Measurements from ENCODE around the gene RBM14. TPM values are rescaled to one million over a fixed set of nuclear protein-coding genes. Genes with fewer than 3 reads are reported as not detected.

The RBM14 gene
- total and polyA plus RNA-seq, 2 donors (not counting 3 experiments of a cell fraction or from before 2014, with no cell fraction given) = 44.0 to 104 TPM

DNA sequence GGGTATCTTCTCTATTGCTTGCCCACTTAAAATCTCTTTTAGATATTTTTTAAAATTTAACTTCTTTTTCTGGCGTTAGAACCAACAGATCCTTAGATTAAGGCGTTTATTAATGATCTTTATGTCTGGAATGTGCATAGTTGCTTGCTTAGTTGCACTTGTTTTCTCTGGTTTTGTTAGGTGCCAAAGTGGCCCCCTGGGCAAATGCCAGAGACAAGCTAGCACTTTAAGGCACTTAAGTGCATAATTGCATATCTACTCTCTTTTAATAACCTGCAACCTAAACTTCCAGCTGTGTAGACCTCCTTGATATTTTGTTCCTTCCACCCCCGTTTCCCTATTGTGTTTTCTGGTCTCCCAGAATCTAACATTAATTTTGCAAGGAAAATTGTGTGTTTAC, 25.4 kb downstream of the RBM14 start:
- BruUV-seq (replicated peaks) = no TSS peak
- H3K79me2 ChIP-seq (ENCODE audit: control insufficient read depth, insufficient read depth, low read length) = peaks cover 92% of the 10 kb centered on the region
- peak overlapping the region; percentile 90 for H3K4me2 ChIP-seq (ENCODE audit: insufficient read depth, low read length)
- H3K4me1 ChIP-seq (ENCODE audit: control insufficient read depth, extremely low read depth, insufficient read depth, low read length) = peaks cover 45% of the 10 kb centered on the region
- FAIRE-seq (no peak), DNase-seq (ENCODE audit: low read depth, low spot score) (no peak)
- H3K4me3 ChIP-seq (replicated peaks in 1 of 3; ENCODE audit: insufficient read depth in 1 of 3, low read depth in 1 of 3, low read length in 3 of 3) = peak overlapping the region in 2 of 3 experiments; percentile 13 to 71
- H3K9ac ChIP-seq (replicated peaks; ENCODE audit: extremely low read depth, insufficient read depth, low read length) = no peak overlapping the region
- TF ChIP-seq, protein P1, sequence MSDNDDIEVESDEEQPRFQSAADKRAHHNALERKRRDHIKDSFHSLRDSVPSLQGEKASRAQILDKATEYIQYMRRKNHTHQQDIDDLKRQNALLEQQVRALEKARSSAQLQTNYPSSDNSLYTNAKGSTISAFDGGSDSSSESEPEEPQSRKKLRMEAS (IDR thresholded peaks at IDR 0.05; ENCODE audit: insufficient read depth, insufficient read length) = no peak
- peaks cover 35 to 40% of the 10 kb centered on the region in 2 experiments for H3K36me3 ChIP-seq (ENCODE audit: control insufficient read depth in 2 of 2, extremely low read depth in 1 of 2, insufficient read depth in 2 of 2, low read length in 2 of 2)
- peaks cover 38% of the 10 kb centered on the region for H4K20me1 ChIP-seq (replicated peaks; ENCODE audit: control insufficient read depth, extremely low read depth, insufficient read depth, low read length)
- H3K9me3 ChIP-seq (replicated peaks; ENCODE audit: control insufficient read depth, insufficient read depth, low read length) = no peaks in the 10 kb centered on the region
- ChIA-PET POLR2A (no interaction called here), CTCF (interaction anchor here (1.5 kb wide), 1 partner anchor 49 kb away, joined by 3 read pairs; the partner anchor contains the start of genes CCDC87 and CCS)
- no peaks in the 10 kb centered on the region for H3K27me3 ChIP-seq (ENCODE audit: control insufficient read depth in 2 of 2, insufficient read depth in 2 of 2, low read length in 2 of 2)
- intact Hi-C loops (cut with micrococcal nuclease) = no loop called here
- dilution Hi-C loops (cut with MboI; ENCODE audit: extremely low pct_ligation_motif_present, low sequenced_read_pairs) = no loop called here
- no peak overlapping the region for H3K27ac ChIP-seq (ENCODE audit: insufficient read depth, low read depth, low read length)
- no peaks in the 10 kb centered on the region for H3K9me1 ChIP-seq (replicated peaks; ENCODE audit: control insufficient read depth, extremely low read depth, insufficient read depth, low read length)
- H2AFZ ChIP-seq (ENCODE audit: low read depth, low read length) = no peak overlapping the region

DNA sequence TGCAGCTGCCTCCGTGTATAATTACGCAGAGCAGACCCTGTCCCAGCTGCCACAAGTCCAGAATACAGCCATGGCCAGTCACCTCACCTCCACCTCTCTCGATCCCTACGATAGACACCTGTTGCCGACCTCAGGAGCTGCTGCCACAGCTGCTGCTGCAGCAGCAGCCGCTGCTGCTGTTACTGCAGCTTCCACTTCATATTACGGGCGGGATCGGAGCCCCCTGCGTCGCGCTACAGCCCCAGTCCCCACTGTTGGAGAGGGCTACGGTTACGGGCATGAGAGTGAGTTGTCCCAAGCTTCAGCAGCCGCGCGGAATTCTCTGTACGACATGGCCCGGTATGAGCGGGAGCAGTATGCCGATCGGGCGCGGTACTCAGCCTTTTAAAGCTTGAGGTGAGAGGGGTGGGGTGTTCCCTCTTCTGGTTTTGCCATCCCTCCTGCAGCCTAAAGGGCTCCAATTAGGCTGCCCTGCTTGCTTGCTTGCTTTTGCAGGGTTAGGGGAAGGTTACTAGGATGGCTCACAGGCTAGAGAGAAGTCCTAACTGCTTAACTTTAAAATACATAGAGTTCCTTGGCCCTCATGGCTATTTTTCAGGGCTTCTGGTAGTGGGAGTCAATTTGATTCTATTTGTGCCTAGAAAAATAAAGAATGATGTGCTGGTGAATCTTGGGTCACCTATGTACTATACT, 27.5 kb downstream of the RBM14 start:
- H3K9me1 ChIP-seq (replicated peaks; ENCODE audit: control insufficient read depth, extremely low read depth, insufficient read depth, low read length) = no peaks in the 10 kb centered on the region
- TF ChIP-seq POLR2AphosphoS5 (IDR thresholded peaks at IDR 0.05; ENCODE audit: insufficient read depth, low read depth, low read length) = no peak
- no peak for TF ChIP-seq FOS (IDR thresholded peaks at IDR 0.05; ENCODE audit: borderline replicate concordance, insufficient read depth, low read length)
- TF ChIP-seq, protein P1 (IDR thresholded peaks at IDR 0.05; ENCODE audit: insufficient read depth, insufficient read length) = no peak
- no peak for TF ChIP-seq GATA2 (IDR thresholded peaks at IDR 0.05; ENCODE audit: insufficient read depth, insufficient read length, low read depth, low read length)
- no peak for TF ChIP-seq POLR2A (IDR thresholded peaks at IDR 0.05; ENCODE audit: low read depth, low read length)
- TF ChIP-seq EZH2 (IDR thresholded peaks at IDR 0.05; ENCODE audit: borderline replicate concordance, low read depth, low read length, severe bottlenecking) = no peak
- TF ChIP-seq JUN (IDR thresholded peaks at IDR 0.05; ENCODE audit: borderline replicate concordance, insufficient read depth, insufficient read length, low read depth) = no peak
- no peak for TF ChIP-seq CTCF (IDR thresholded peaks at IDR 0.05; ENCODE audit: extremely low read depth in 1 of 2, insufficient read depth in 1 of 2, low read depth in 1 of 2, low read length in 2 of 2)
- TF ChIP-seq MYC (IDR thresholded peaks at IDR 0.05; ENCODE audit: low read depth, low read length) = no peak
- no peak overlapping the region for H2AFZ ChIP-seq (ENCODE audit: low read depth, low read length)
- dilution Hi-C loops (cut with MboI; ENCODE audit: extremely low pct_ligation_motif_present, low sequenced_read_pairs) = no loop called here
- H3K4me3 ChIP-seq (replicated peaks in 1 of 3; ENCODE audit: insufficient read depth in 1 of 3, low read depth in 1 of 3, low read length in 3 of 3) = no peak overlapping the region
- H3K4me2 ChIP-seq (ENCODE audit: insufficient read depth, low read length) = no peak overlapping the region
- DNase-seq (ENCODE audit: low read depth, low spot score) = no peak
- peaks cover 40% of the 10 kb centered on the region for H3K4me1 ChIP-seq (ENCODE audit: control insufficient read depth, extremely low read depth, insufficient read depth, low read length)
- FAIRE-seq = no peak
- no peak overlapping the region for H3K27ac ChIP-seq (ENCODE audit: insufficient read depth, low read depth, low read length)
- no peaks in the 10 kb centered on the region for H3K9me3 ChIP-seq (replicated peaks; ENCODE audit: control insufficient read depth, insufficient read depth, low read length)
- BruUV-seq (replicated peaks) = no TSS peak
- H3K36me3 ChIP-seq (ENCODE audit: control insufficient read depth in 2 of 2, extremely low read depth in 1 of 2, insufficient read depth in 2 of 2, low read length in 2 of 2) = peaks cover 37 to 45% of the 10 kb centered on the region in 2 experiments
- H4K20me1 ChIP-seq (replicated peaks; ENCODE audit: control insufficient read depth, extremely low read depth, insufficient read depth, low read length) = peaks cover 41% of the 10 kb centered on the region
- no peaks in the 10 kb centered on the region for H3K27me3 ChIP-seq (ENCODE audit: control insufficient read depth in 2 of 2, insufficient read depth in 2 of 2, low read length in 2 of 2)
- peaks cover 98% of the 10 kb centered on the region for H3K79me2 ChIP-seq (ENCODE audit: control insufficient read depth, insufficient read depth, low read length)
- POLR2A ChIA-PET = no interaction called here
- CTCF ChIA-PET = no interaction called here
- intact Hi-C loops (cut with micrococcal nuclease) = no loop called here
- H3K9ac ChIP-seq (replicated peaks; ENCODE audit: extremely low read depth, insufficient read depth, low read length) = no peak overlapping the region
